WI38 (cell line): ENCODE measurements around the gene KLHL14.

ENCODE experiments used
- H3K4me3 ChIP-seq: 2 replicates; pipeline ENCODE4 v1.5.1; 2011; ENCODE audit warnings: low read depth, mild to moderate bottlenecking, control low read depth, low read length
- TF ChIP-seq, protein P1 (sequence below): IDR thresholded peaks from 2 replicates; pipeline ENCODE4 v1.5.1; 2012; ENCODE audit warnings: low read depth, mild to moderate bottlenecking, control low read depth, low read length

KLHL14 gene

DNA sequence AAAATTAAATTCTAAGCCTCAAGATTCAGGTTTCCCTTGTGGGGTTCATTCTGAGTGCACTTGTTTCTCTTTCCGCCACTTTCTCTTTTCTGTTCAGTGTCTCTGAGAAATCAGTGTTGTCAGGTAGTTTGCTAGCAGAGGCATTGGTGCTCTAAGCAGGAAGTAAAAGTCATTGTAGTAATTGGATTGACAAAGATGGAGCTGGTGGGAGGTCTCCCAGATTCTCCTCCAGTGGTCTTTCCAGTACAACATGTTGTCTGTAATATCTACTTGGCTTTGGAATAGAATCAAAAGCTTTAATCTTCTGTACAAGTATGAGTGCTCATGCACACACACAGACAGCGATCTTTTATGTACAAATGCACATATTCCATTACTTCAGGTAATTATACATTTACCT lies 135.6 kb downstream of the KLHL14 start:
- TF ChIP-seq, protein P1, sequence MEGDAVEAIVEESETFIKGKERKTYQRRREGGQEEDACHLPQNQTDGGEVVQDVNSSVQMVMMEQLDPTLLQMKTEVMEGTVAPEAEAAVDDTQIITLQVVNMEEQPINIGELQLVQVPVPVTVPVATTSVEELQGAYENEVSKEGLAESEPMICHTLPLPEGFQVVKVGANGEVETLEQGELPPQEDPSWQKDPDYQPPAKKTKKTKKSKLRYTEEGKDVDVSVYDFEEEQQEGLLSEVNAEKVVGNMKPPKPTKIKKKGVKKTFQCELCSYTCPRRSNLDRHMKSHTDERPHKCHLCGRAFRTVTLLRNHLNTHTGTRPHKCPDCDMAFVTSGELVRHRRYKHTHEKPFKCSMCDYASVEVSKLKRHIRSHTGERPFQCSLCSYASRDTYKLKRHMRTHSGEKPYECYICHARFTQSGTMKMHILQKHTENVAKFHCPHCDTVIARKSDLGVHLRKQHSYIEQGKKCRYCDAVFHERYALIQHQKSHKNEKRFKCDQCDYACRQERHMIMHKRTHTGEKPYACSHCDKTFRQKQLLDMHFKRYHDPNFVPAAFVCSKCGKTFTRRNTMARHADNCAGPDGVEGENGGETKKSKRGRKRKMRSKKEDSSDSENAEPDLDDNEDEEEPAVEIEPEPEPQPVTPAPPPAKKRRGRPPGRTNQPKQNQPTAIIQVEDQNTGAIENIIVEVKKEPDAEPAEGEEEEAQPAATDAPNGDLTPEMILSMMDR: no peak
- no peak overlapping the region for H3K4me3 ChIP-seq

DNA sequence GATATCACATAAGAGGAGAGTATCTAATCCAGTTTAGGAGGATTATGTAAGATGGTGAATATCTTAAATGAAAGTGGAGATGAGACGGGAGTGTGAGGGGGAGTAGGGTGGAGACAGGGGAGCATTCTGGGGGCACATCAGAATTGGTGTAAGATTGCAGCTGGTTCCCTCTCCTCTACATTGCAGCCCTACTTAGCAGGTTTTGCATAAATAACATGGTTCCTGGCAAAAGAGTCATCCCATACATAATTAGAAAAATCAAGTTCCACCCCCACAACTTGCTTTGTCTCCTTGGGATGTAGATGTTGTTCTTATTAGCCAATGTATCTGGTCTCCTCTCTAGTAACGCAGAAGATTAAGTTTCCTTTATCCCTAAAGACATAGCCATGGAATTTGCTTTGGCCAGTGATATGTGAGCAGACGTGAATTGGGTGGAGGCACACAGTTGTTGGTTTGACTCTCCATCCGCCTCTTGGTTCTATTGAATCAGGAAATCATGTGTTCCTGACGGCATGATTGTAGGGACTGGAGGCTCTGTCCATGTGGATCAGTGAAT lies 137.9 kb downstream of the KLHL14 start:
- TF ChIP-seq, protein P1: no peak
- H3K4me3 ChIP-seq: no peak overlapping the region

DNA sequence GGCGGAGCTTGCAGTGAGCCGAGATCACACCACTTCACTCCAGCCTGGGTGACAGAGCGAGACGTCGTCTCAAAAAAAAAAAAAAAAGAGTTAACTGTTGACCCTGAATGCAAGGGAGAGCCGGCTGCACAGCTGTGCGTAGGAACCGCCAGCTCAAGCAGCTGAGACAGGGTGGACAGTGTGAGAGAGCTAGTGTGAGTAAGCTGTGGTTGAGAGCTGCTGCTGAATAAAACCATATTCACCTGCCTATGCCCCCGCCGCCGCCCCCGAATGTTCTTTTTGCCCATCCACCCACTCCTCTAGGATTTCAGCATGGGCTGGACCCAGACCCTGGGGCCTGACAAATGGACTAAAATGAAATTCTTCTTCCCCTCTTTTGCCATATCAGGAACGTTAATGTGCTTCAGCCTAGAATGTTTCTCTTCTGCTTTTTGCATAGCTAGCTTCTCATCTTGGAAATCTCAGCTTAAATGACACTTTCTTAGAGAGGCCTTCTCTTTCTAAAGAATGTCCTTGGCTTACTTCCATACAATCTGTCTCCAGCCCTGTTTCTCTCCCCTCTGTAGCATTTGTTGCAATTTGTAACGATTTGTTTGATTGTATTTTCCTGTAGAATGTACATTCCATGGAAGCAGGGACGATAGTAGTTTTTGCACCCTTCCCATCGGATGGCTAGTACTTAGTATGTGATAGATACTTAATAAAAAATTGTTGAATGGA lies 142.7 kb downstream of the KLHL14 start:
- TF ChIP-seq, protein P1: no peak
- H3K4me3 ChIP-seq: no peak overlapping the region

DNA sequence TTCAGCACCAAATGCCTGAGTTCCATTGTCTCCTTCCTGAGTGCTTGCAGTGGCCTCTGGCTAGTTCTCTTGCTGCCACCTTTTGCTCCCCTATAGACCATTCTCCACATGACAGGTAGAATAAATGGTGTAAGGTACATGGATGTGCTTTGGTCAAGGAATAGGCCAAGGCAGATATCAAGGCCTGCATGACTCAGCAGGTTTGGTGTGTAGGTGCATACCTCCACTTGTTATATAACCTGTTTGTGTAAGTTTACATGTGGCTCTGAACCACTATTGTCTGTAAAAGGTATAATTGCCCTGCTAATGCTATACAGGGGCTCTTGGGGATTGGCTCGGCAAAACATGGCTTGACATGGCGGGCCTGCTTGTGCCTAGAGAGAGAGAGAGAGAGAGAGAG lies 143.5 kb downstream of the KLHL14 start:
- TF ChIP-seq, protein P1: no peak
- no peak overlapping the region for H3K4me3 ChIP-seq

DNA sequence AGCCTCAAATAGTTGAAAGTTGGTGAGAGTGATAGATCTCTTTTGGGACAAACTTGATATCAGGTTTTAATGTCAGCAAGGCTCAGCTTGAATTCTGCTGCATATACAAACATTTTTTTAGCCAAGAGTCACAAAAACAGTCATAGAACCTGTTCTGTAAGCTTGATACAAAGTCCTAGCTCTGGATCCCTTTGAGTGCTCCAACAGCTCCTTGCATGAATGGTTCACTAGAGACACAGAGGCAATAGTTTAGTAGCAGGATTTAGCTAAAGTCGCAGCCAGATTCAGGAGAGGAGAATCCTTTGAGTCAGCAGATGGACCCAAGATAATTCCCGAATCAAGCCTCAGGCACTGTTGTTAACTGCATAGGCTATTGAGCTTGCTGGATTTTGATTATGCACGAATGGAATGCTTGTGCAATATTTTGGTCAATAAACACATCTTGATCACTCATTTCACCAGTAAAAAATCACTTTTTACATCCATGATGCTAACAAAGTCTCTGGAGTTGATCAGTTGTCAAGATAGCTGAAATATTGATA lies 148.6 kb downstream of the KLHL14 start:
- TF ChIP-seq, protein P1: no peak
- H3K4me3 ChIP-seq: no peak overlapping the region

DNA sequence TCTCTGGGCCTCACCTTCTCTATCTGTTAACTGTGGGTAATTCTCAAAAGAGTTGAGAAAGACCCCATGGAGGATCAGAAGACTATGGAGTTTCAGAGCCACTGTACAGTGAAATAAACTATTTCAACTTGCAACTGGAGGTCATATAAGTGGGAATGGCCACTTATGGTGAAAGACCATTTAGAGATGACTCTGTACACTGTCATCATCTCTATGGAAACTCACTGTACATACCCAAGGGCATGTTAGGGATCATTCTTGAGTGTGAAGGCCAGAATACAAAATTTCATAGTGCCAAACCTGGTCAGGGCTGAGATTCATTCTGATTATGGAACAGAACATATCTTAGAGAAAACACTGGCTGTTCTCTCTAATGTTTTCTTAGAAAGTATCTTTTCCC lies 149.3 kb downstream of the KLHL14 start:
- TF ChIP-seq, protein P1: no peak
- no peak overlapping the region for H3K4me3 ChIP-seq
